SW 1271 (cell line): ENCODE results near the gene TGIF2LY.
"Not testable (repeated sequence)": the region's sequence is repeated elsewhere in the genome, so short reads cannot be mapped to it uniquely, and the experiment has no call there.

Experiments
- DNase-seq, 2 experiments: peaks; one replicate each; lab custom pipeline; 2025; lab: John Stamatoyannopoulos, UW

Gene TGIF2LY

GRCh38 chrY:3578767-3579166 is at the start of gene TGIF2LY:
Gene TGIF2LY, plus strand, starts transcription at chrY:3579067. Its CDS starts 178 bp downstream, at chrY:3579245.
- DNase-seq = not testable (repeated sequence)
